Myocyte (in vitro differentiated cells): ENCODE measurements around the gene SMARCD3. TPM values are rescaled to one million over a fixed set of nuclear protein-coding genes. Genes with fewer than 3 reads are reported as not detected.
A peak's percentile ranks its signal among the peaks of the same experiment; 100 is the strongest.

Source experiments
- DNase-seq: peaks from one replicate; pipeline ENCODE4 v3.0.0-alpha.2; 2012; ENCODE audit warnings: low read depth
- total RNA-seq: library from RNA; depleted of rRNA; stranded (reverse); fragments of >200 nt; gene quantifications from 2 replicates; pipeline ENCODE4 v1.2.3, GENCODE V29; 2014

Gene SMARCD3
- total RNA-seq, 1 donor from 2014 or later, result 251 TPM

DNA sequence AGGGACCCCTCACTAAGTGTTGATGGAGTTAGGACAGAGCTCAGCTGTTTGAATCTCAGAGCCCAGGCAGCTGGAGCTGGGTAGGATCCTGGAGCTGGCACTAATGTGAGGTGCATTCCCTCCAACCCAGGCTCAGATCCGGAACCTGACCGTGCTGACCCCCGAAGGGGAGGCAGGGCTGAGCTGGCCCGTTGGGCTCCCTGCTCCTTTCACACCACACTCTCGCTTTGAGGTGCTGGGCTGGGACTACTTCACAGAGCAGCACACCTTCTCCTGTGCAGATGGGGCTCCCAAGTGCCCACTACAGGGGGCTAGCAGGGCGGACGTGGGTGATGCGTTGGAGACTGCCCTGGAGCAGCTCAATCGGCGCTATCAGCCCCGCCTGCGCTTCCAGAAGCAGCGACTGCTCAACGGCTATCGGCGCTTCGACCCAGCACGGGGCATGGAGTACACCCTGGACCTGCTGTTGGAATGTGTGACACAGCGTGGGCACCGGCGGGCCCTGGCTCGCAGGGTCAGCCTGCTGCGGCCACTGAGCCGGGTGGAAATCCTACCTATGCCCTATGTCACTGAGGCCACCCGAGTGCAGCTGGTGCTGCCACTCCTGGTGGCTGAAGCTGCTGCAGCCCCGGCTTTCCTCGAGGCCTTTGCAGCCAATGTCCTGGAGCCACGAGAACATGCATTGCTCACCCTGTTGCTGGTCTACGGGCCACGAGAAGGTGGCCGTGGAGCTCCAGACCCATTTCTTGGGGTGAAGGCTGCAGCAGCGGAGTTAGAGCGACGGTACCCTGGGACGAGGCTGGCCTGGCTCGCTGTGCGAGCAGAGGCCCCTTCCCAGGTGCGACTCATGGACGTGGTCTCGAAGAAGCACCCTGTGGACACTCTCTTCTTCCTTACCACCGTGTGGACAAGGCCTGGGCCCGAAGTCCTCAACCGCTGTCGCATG is 11.0 kb downstream of the SMARCD3 start:
- DNase-seq, result peak; percentile 64

DNA sequence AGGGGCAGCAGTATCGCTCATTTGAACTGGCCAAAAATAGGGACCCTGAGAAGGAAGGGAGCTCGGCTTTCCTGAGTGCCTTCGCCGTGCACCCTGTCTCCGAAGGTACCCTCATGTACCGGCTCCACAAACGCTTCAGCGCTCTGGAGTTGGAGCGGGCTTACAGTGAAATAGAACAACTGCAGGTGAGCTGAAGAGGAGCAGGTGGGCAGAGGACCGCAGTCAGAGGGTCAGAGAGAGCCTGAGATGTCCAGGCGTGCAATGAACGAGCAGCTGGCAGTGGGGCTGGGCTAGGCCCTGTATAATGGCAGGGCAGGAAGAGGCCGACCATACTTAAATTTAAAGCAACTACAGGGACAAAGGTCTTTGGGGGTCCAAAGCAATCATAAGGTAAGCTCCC is 12.1 kb downstream of the SMARCD3 start:
- DNase-seq, result no peak

DNA sequence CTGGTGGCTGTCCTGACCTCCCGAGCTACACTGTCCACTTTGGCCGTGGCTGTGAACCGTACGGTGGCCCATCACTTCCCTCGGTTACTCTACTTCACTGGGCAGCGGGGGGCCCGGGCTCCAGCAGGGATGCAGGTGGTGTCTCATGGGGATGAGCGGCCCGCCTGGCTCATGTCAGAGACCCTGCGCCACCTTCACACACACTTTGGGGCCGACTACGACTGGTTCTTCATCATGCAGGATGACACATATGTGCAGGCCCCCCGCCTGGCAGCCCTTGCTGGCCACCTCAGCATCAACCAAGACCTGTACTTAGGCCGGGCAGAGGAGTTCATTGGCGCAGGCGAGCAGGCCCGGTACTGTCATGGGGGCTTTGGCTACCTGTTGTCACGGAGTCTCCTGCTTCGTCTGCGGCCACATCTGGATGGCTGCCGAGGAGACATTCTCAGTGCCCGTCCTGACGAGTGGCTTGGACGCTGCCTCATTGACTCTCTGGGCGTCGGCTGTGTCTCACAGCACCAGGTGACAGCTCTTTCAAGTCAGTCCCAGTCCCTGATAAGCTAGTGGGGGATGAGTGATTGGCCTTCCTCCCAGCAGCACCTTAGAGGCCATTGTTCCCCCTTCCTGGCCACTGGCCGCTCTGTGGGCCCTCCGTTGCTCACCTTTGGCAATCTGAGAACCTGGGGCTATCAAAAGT is 13.3 kb downstream of the SMARCD3 start:
- DNase-seq, result no peak

DNA sequence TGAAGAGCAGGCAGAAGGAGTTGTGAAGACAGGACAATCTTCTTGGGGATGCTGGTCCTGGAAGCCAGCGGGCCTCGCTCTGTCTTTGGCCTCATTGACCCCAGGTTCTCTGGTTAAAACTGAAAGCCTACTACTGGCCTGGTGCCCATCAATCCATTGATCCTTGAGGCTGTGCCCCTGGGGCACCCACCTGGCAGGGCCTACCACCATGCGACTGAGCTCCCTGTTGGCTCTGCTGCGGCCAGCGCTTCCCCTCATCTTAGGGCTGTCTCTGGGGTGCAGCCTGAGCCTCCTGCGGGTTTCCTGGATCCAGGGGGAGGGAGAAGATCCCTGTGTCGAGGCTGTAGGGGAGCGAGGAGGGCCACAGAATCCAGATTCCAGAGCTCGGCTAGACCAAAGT is 14.7 kb downstream of the SMARCD3 start:
- DNase-seq, result no peak

DNA sequence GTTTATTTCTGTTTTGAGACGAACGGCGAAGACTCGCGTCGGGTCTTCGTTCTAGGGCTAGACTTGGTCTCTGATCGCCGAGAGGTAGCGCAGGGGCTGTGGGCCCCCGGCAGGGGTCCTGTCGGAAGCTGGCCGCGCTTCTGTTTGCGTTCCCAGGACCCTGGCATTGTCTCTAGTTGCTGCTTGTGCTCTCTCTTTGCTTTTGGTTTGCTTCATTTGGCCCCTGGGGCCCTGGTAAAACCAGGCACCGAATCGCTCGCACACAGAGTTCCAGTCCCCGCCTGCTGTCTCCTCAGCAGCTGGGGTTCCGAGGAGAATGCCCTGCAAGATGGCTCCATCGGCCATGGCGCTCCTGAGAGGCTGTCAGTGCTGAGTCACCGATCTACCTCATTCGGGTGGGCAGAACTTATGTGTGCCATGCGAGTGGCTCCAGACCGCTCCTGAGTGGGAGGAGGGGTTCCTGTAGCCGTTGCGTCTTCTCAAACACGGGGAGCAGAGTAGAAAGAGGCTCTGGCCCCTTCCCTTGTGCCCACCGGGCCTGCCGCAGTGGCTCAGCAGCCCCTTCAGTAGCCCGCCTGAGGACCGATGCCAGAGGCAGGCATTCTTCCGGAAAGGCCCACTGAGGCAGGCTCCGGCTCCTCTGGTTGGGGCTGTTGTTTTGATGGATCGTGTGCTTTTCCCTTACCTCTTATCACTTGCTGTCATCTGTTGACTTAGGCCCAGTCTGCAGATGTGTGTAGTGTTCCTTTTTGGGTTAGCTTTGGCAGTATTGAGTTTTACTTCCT is 15.4 kb downstream of the SMARCD3 start:
- DNase-seq, result peak; percentile 89

DNA sequence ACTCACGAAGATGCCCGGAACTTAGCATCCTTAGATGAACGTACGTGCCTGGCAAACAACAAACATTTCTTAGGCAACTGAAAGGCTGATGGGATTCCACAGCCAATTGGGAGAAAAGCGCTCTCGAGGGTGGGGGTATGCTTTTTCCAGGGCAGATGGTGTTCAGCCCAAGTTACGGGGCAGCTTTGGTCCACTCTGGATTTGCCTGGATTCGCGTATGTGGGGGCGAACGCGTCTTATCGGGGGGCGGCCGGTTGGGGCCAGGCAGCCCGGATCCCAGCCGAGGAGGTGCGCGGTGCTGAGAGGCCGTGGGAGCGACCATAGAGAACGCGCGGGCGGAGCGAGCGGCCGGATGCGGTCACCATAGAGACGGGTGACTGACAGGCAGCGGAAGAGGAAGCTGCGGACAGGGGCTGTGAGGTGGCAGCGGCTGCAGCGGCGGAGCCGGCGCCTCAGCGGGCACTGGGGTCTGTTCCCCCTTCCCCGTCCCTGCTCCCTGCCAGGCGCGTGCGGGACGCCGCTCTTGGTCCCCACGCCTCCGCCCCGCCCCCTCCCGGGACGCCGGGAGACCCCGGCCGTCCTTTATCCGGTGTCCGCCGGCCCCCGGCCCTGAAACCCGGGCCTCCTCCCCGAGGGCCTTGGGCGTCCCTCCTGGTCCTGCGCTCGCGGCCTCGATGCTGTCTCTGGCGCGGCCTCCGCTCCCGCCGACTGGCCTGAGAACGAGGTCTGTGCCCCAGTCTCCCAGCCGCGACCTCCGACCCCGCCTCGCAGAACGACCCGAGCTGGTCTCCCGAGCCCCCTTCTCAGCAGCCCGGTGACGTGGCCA is 16.2 kb downstream of the SMARCD3 start, which contains the start of gene CHPF2:
Gene CHPF2 (plus strand): TSS at position 393 of the 826 bp plus-strand sequence. CDS start 1,529 bp downstream, outside the sequence.
- DNase-seq, result peak; percentile 93

DNA sequence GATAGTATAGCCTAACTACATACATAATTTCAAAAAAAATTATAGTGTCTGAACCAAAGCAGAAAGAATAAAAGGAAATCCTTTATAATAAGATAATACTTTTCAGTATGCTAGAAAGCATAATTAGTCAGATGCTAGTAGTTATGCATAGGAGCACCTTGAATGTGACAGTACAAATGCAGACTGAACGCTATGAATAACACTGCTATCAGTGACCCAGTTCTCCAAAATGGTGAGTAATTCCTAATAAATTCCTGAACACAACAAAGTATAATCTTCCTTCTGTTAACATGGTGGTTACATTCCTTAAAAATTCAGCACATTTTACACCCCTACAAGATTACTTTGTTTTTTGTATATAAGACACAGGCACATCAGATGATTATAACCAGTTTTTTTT is 17.4 kb downstream of the SMARCD3 start:
- DNase-seq, result no peak

DNA sequence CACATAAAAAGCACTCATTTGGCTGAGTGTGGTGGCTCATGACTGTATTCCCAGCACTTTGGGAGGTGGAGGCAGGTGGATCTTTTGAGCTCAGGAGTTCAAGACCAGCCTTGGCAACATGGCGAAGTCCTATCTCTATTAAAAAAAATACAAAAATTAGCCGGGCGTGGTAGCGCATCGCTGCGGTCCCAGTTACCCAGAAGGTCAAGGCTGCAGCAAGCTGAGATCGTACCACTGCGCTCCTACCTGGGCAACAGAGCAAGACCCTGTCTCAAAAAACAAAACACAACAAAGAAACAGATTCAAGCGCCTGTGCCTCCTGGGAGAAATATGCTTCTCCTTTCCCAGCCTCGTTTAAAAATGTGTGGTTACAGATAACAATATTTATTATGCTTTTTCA is 19.2 kb downstream of the SMARCD3 start:
- no peak for DNase-seq

DNA sequence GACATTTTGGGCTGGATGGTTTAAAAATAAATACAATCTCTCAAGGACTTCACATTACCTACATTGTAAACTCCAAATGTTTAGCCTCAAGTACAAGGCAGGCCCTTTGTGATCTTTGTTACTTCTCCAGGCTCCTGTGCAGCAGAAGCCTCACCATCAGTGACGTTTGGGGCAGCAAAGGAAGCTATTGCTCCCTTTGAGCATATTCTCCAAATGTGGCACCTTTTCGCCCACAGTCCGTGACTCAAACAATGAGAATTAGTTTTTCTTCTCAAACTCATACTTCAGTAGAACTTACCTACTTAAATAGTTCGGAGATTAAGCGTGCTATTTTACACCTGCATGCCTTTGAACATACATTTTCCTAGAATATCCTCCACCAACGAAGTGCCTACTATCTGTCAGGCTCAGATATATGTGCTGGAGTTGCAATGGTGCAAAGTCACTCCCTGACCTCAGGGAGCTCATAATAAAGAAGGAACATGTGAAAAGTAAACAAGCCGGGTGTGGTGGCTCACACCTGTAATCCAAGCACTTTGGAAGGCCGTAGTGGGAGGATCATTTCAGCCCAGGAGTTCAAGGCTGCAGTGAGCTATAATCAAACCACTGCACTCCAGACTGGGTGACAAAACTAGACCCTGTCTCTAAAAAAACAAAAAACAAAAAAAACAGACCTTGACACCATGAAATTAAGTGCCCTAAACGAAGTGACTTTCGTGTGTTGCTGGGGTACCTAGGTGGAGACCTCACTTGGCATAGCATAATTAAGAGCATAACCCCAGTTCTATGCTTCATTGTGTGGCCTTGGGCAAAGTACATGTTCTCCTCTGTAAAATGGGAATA is 20.2 kb downstream of the SMARCD3 start:
- DNase-seq, result no peak

DNA sequence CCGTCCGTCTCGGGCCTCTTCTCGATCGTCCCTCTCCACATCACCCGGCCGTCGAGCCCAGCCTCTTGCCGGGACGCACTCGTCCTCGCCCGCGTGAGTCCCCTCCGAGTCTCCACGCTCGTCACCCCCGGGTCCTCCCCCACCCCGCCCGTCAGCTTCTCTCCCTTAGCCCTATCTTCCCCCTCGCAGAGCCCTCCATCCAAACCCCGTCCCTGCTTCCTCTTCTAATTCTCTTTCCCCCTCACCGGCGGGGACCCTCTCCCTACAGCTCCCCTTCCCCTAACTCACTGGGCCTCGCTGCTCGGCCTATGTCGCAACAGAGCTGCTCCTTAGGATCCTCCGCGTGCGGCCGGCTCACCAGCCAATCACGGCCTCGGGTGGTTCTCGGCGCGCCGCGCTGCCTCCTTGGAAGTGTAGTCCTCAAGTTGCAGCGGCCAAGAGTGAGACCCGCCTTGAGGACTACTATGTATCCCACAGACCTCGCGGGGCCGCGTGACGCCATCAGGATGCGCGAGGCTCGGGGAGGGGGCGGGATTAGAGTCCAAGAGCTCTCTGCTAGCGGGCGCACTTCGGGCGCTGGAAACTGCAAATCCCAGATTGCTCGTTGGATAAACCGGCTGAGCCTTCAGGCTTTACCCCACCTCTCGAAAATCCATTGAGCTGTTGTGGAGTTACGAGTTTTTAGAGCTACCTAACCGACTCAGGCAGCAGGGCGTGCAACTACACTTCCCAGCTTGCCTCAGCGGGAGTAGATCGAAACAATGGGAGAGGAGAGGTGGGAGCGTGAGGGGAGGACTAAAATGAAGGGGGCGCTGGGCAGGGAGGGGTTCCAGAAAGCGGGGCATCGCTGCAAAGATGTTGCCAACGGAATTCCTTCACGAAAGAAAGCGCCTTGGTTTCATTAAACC is 21.4 kb downstream of the SMARCD3 start, which contains the start of gene ABCF2:
Gene ABCF2 (minus strand): TSS at position 331 of the 908 bp plus-strand sequence. CDS start 747 bp downstream, outside the sequence.
- peak; percentile 100 for DNase-seq

DNA sequence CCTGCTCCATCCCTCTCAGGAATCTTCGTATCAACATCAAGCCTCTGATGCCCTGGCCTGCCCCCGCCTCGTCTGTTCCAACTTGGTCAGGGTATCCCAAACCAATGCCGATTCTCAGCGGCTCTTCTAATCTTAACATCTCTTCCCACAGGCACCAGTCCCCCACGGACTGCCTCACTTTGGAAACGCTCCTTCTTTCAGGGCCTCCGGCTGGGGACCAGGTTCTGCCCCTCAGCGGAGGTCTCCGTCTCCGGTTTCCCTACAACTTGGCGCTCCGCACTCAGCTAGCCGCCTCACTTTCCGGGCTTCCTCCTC is 22.0 kb downstream of the SMARCD3 start:
- no peak for DNase-seq

DNA sequence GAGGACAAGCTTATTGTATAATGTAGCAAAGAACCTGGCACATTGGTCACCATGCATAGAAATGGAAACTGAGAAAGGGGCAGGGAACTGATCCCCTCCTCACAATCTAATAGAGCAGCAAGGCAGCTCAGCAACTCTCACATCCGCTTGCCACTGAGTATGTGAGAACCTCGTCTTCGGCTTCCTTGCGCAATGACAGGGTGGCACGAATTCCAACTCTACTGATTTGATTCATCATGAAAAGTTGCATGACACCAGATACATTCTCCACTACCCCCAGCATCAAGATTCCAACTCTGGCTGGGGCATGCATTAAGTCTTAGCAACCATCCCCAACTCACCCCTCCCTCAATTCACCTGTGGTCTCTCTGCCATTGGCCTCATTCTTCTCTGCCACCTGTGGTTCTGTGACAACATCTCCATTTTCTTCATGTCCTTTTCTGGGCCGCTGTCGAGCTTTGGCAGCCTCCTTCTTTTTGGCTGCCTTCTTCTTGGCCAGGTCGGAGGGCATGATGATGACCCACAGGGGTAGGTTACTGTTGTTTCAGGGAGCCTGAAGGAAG is 22.5 kb downstream of the SMARCD3 start:
- no peak for DNase-seq

DNA sequence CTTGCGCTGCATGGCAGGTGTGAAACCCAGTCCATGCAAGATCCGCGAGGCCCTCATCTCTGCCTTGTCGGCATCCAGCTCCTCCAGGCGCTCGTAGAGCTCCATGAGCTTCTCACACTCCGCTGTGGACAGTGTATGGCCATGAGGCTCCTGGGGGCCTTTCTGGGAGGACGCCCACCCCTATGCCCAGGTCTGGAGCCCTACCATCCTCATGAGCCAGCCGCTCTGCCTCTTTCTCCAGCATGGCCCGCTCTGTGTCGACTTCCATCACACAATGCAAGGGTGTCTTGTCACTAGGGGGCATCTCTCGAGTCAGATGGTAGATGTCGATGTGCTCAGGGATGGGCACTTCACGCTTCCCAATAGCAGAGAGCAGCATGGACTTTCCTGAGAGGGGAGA is 24.8 kb downstream of the SMARCD3 start:
- no peak for DNase-seq

DNA sequence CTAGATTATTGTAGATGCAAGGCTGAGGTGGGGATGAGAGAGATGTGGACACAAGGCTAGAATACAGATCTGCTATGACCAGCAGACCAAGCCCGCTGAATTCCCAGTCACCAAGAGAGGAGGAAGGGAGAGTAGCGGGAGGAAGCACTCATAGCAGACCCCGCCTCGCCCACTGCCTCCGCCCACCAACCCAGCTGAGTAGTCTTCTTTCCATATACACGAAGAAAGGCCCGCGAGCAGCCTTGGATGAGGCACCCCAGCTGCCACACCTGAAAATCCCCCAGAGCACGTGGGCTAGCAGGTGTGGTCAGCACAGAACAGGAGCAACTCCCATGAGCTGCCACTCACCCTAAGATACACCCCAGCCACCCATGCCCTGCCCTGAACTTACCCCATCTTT is 30.3 kb downstream of the SMARCD3 start:
- no peak for DNase-seq

DNA sequence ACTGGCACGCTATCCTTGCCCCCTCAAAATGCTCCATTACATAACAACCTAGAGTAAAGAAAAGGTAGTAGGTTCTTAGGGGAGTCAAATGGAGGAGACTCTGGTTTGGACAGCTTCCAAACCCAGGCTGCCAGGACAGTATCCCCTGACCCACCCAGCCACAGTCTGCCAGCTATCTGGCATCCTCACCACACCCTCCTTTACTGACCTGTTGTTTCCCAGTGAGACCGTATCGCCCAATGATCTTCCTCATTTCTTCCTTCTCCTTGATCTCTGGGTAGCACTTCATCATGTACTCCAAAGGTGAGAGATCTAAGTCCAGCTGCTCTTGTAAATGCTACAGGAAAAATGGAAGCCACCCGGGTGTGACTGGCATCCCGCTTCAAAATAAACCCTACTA is 33.1 kb downstream of the SMARCD3 start:
- DNase-seq, result no peak

DNA sequence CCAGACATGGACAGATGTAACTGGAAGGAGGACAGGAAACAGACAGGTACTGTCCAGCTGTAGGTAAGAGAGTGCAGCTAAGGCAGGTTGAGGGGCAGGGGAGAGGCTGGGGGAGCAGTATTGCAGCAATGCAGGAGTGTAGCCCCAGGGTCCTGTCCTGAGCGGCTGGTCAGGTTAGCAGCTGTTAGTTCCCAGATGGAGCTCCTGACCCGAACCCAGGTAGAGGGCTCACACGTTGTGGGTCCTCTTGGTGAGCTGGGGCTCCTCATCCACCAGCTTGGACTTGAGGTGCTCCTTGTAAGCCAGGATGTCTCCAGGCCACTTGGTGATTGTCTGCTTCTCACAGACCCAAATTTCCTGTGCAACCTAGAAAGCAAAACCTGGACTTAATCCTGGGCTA is 34.7 kb downstream of the SMARCD3 start:
- DNase-seq, result no peak

DNA sequence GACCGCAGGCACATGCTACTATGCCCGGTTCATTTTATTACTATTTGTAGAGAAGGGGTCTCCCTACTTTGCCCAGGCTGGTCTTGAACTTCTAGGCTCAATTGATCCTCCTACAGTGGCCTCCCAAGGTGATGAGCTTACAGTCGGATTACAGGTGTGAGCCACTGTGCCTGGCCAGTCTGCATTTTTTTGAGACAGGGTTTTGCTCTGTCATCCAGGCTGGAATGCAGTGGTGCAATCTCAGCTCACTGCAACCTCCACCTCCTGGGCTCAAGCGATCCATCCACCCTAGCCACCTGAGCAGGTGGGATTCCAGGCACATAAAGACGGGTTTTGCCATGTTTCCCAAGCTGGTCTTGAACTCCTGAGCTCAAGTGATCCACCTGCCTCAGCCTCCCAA is 35.9 kb downstream of the SMARCD3 start:
- DNase-seq, result no peak

DNA sequence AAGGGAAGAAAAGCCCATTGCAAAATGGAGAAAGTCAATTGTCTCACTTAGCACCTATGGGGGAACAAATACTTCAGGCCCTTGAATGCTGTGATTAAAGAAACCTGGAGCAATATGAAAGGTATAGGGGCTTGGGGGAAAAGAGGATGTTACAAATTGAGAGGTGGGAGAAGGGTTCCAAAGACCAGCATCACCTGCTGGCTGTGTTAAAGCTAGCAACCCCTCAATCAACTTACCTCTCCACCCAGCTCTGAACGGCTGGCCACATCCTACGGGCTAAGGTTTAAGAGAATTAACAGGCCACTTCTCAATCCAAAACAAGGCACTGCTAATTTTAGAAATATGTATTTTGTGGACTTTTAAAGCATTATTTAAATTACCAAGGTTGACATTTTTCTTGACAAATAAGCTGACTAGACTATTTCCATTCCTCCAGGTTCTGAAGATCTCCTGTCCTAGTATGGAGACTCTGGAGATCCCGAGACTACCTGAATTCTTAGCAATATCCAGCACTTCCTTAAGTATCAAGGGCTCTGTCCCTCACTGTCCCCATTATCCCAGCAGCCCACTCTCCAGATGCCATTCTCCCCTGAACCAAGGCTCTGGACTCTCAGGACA is 37.2 kb downstream of the SMARCD3 start:
- no peak for DNase-seq
